Fibroblast of lung (primary cell): Measurements from ENCODE around the gene CSPG4. TPM values are rescaled to one million over a fixed set of nuclear protein-coding genes. Genes with fewer than 3 reads are reported as not detected.
A peak's percentile ranks its signal among the peaks of the same experiment; 100 is the strongest.

ENCODE experiments used
- DNase-seq, 2 donors: peaks; one replicate each; pipeline versions ENCODE4 v3.0.0 to v3.0.0-alpha.2; 2010; ENCODE audit warnings: low read depth in 2 of 2
- H2AFZ ChIP-seq: 2 replicates; pipeline ENCODE4 v1.5.1; 2012; ENCODE audit warnings: low read length, control low read depth, inconsistent platforms
- H3K27ac ChIP-seq: 2 replicates; pipeline ENCODE4 v1.5.1; 2011; ENCODE audit warnings: low read length, control low read depth; ENCODE audit not compliant: insufficient read depth
- H3K27me3 ChIP-seq: 2 replicates; pipeline ENCODE4 v1.5.1; 2011; ENCODE audit warnings: mild to moderate bottlenecking, low read length; ENCODE audit not compliant: control insufficient read depth, insufficient read depth
- H3K36me3 ChIP-seq: 2 replicates; pipeline ENCODE4 v1.5.1; 2011; ENCODE audit warnings: low read length; ENCODE audit not compliant: control insufficient read depth, insufficient read depth
- H3K4me1 ChIP-seq: 2 replicates; pipeline ENCODE4 v1.5.1; 2011; ENCODE audit warnings: low read length; ENCODE audit not compliant: control insufficient read depth, insufficient read depth; ENCODE audit errors: extremely low read depth
- H3K4me2 ChIP-seq: 2 replicates; pipeline ENCODE4 v1.5.1; 2011; ENCODE audit warnings: low read length, control low read depth; ENCODE audit not compliant: insufficient read depth; ENCODE audit errors: extremely low read depth
- H3K4me3 ChIP-seq, 4 experiments: fragments of 200-600 bp in 1 of 4; sonication (generic) in 1 of 4; replicated peaks in 1 of 4; 2 replicates each; pipeline ENCODE4 v1.5.1; 2011 to 2016; ENCODE audit warnings: low read length in 4 of 4, low read depth in 3 of 4, mild to moderate bottlenecking in 3 of 4, control low read depth in 2 of 4, inconsistent platforms in 1 of 4, mixed read lengths in 1 of 4; ENCODE audit not compliant: insufficient read depth in 1 of 4; ENCODE audit errors: control extremely low read depth in 1 of 4
- H3K79me2 ChIP-seq: 2 replicates; pipeline ENCODE4 v1.5.1; 2012; ENCODE audit warnings: mild to moderate bottlenecking, low read length, inconsistent platforms; ENCODE audit not compliant: control insufficient read depth, insufficient read depth
- H3K9ac ChIP-seq: 2 replicates; pipeline ENCODE4 v1.5.1; 2011; ENCODE audit warnings: mild to moderate bottlenecking, low read length, control low read depth; ENCODE audit not compliant: insufficient read depth
- H3K9me3 ChIP-seq: 2 replicates; pipeline ENCODE4 v1.5.1; 2012; ENCODE audit warnings: low read depth, low read length; ENCODE audit not compliant: control insufficient read depth, insufficient read depth
- H4K20me1 ChIP-seq: 2 replicates; pipeline ENCODE4 v1.5.1; 2011; ENCODE audit warnings: low read length; ENCODE audit not compliant: control insufficient read depth, insufficient read depth; ENCODE audit errors: extremely low read depth
- EZH2 ChIP-seq: IDR thresholded peaks from 2 replicates; pipeline ENCODE4 v1.5.1; 2012; ENCODE audit warnings: low read length, control low read depth, mild to moderate bottlenecking; ENCODE audit errors: missing control alignments
- polyA plus RNA-seq, 2 donors: library from polyadenylated mRNA; depleted of rRNA in 1 of 2; stranded (reverse) in 1 of 2; unstranded in 1 of 2; fragments of >200 nt; gene quantifications; 2 replicates each; pipeline ENCODE4 v1.2.1, GENCODE V29; 2011 to 2012; ENCODE audit warnings: missing spikeins in 1 of 2
- total RNA-seq: library from RNA; depleted of rRNA; stranded (reverse); fragments of >200 nt; gene quantifications from 2 replicates; pipeline ENCODE4 v1.2.1, GENCODE V29; 2014
- TF ChIP-seq, protein P1 (sequence below), 2 donors: IDR thresholded peaks in 1 of 2; conservative IDR thresholded peaks in 1 of 2; 1 replicate in 1 of 2; 2 replicates in 1 of 2; pipeline ENCODE4 v1.5.1; 2011 to 2012; ENCODE audit warnings: low read length in 2 of 2, control low read depth in 1 of 2, inconsistent platforms in 1 of 2, low read depth in 1 of 2, mild to moderate bottlenecking in 1 of 2

CSPG4 gene
- total and polyA plus RNA-seq, 2 donors (not counting 1 experiment from before 2014, with no cell fraction given) = 23.1 to 109 TPM

DNA sequence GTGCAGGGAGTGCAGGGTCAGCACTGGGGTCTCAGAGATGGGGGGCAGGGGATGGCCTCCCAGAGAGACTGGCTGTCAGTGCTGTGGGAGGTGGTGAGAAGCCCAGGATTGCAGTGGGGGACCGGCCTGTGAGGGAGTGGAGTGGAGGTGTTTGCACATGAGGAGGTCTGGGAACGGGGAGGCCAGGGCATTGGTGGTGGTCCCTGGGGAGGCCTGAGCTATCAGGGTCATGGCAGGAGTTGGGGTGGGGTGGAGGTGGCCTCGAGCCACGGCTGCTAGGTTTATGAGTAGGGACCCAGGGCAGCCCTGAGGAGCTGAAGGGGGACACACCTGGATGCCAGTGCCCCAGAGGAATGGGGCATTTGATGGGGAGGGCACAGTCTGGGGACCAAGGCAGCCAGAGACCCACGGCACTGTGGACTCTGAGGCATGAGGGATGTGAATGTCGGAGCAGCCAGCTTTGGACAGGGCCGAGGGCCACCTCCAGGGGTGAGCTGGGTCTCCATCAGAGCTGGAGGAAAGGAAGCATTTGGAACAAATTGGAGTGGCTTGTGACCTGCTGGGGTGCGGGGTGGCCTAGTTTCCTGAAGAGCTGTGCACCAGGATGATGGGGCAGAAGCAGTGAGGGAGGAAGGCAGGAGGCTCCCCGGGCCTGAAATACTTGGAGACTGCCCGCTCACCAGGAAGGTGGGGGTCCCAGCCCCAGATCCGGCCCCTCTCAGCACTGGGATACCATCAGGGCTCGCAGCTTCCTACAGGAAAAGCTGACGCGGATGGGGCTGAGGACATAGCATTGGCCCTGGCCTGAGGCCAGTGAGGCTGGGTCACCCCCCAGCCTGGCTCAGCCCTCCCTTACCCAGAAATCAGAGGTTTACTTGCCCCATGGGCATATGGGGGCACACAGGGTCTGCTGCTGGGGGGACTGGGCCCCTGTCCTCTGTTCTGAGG, 9.5 kb upstream of the CSPG4 start:
- H3K79me2 ChIP-seq = no peaks in the 10 kb centered on the region
- H3K4me1 ChIP-seq = peaks cover 22% of the 10 kb centered on the region
- H3K4me3 ChIP-seq = no peak overlapping the region
- H3K4me2 ChIP-seq = no peak overlapping the region
- DNase-seq = no peak
- no peaks in the 10 kb centered on the region for H3K9me3 ChIP-seq
- no peak overlapping the region for H3K9ac ChIP-seq
- TF ChIP-seq, protein P1, sequence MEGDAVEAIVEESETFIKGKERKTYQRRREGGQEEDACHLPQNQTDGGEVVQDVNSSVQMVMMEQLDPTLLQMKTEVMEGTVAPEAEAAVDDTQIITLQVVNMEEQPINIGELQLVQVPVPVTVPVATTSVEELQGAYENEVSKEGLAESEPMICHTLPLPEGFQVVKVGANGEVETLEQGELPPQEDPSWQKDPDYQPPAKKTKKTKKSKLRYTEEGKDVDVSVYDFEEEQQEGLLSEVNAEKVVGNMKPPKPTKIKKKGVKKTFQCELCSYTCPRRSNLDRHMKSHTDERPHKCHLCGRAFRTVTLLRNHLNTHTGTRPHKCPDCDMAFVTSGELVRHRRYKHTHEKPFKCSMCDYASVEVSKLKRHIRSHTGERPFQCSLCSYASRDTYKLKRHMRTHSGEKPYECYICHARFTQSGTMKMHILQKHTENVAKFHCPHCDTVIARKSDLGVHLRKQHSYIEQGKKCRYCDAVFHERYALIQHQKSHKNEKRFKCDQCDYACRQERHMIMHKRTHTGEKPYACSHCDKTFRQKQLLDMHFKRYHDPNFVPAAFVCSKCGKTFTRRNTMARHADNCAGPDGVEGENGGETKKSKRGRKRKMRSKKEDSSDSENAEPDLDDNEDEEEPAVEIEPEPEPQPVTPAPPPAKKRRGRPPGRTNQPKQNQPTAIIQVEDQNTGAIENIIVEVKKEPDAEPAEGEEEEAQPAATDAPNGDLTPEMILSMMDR (conservative IDR thresholded peaks at IDR 0.05 in 1 of 2, IDR thresholded peaks at IDR 0.05 in 1 of 2; ENCODE audit: low read depth in 1 of 2, low read length in 2 of 2) = no peak
- no peak for TF ChIP-seq EZH2
- H3K27me3 ChIP-seq = no peaks in the 10 kb centered on the region
- H2AFZ ChIP-seq = no peak overlapping the region
- no peaks in the 10 kb centered on the region for H4K20me1 ChIP-seq
- no peaks in the 10 kb centered on the region for H3K36me3 ChIP-seq
- no peak overlapping the region for H3K27ac ChIP-seq

DNA sequence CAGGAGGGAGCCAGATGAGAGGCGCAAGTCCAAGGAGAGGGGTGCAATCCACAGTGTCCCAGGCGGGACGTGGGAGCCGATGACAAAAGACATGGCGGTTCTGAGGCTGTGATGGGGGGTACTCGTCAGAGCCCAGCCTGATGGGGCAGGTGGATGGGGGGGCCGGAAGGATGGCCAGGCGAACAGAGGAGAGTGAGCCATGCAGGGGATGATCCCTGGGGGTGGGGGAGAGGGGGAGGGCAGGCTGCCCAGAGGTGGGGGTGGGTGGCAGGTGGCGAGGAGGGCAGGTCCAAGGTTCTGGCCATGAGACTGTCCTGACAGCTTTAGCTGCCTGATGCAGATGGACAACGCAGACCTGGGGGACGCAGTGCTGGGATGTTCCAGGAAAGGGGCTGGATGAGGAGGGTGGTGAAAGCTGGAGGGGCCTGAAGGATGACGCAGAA, 8.9 kb upstream of the CSPG4 start:
- TF ChIP-seq EZH2 = no peak
- TF ChIP-seq, protein P1 (conservative IDR thresholded peaks at IDR 0.05 in 1 of 2, IDR thresholded peaks at IDR 0.05 in 1 of 2; ENCODE audit: low read depth in 1 of 2, low read length in 2 of 2) = no peak
- no peaks in the 10 kb centered on the region for H4K20me1 ChIP-seq
- no peak for DNase-seq
- H3K36me3 ChIP-seq = no peaks in the 10 kb centered on the region
- no peaks in the 10 kb centered on the region for H3K9me3 ChIP-seq
- peaks cover 22% of the 10 kb centered on the region for H3K4me1 ChIP-seq
- H3K9ac ChIP-seq = no peak overlapping the region
- no peaks in the 10 kb centered on the region for H3K27me3 ChIP-seq
- H3K4me2 ChIP-seq = no peak overlapping the region
- no peak overlapping the region for H3K4me3 ChIP-seq
- H2AFZ ChIP-seq = no peak overlapping the region
- no peaks in the 10 kb centered on the region for H3K79me2 ChIP-seq
- H3K27ac ChIP-seq = no peak overlapping the region

DNA sequence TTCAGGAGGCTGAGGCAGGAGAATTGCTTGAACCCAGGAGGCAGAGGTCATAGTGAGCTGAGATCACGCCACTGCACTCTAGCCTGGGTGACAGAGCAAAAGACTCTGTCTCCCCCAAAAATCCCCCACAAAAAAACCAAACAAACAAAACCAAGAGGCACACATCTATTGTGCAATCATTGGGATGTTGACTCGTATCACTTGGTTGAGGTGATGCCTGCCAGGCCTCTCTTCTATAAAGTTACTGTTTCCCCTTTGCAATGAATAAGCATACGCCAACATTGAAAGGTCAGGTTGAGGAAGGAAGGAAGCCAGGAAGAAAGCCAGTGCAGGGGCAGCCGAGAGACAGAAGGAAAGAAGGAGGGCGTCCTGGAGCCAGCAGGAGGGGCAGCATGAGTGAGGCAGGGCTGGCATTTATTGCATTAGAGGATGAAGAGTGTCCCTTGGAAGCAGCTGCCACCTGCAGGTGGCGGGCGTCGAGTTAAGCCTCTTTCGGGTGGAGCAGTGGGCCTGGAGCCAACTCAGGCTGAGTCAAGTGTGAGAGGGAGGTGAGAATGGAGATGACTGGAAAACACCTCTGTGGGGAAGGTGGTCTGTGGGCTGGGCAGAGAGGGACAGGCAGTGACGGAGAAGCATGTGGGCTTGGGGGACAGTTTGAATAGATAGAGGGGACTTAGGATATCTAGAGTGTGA, 8.3 kb upstream of the CSPG4 start:
- no peak overlapping the region for H3K4me2 ChIP-seq
- no peaks in the 10 kb centered on the region for H3K79me2 ChIP-seq
- TF ChIP-seq, protein P1 (conservative IDR thresholded peaks at IDR 0.05 in 1 of 2, IDR thresholded peaks at IDR 0.05 in 1 of 2; ENCODE audit: low read depth in 1 of 2, low read length in 2 of 2) = no peak
- TF ChIP-seq EZH2 = no peak
- H4K20me1 ChIP-seq = no peaks in the 10 kb centered on the region
- no peak overlapping the region for H3K27ac ChIP-seq
- H3K4me3 ChIP-seq = no peak overlapping the region
- H3K27me3 ChIP-seq = no peaks in the 10 kb centered on the region
- H3K4me1 ChIP-seq = peaks cover 22% of the 10 kb centered on the region
- no peak overlapping the region for H2AFZ ChIP-seq
- H3K36me3 ChIP-seq = no peaks in the 10 kb centered on the region
- H3K9me3 ChIP-seq = no peaks in the 10 kb centered on the region
- H3K9ac ChIP-seq = no peak overlapping the region
- peak in 1 of 2 donors; percentile 61 for DNase-seq
